Chondrocyte (in vitro differentiated cells): Measurements from ENCODE around the gene VEGFD. TPM values are rescaled to one million over a fixed set of nuclear protein-coding genes. Genes with fewer than 3 reads are reported as not detected.

ENCODE experiments used
- DNase-seq: peaks from one replicate; pipeline ENCODE4 v3.0.0; 2021; ENCODE audit warnings: mixed read lengths, low spot score
- H3K27ac Mint-ChIP-seq: one replicate; pipeline ENCODE4 v1.8.0; 2021; ENCODE audit warnings: mild to moderate bottlenecking, moderate library complexity, mixed read lengths; ENCODE audit not compliant: unreplicated experiment
- H3K27me3 Mint-ChIP-seq: 2 replicates; pipeline ENCODE4 v1.8.0; 2021; ENCODE audit warnings: low read depth, mixed read lengths
- H3K36me3 Mint-ChIP-seq: 2 replicates; pipeline ENCODE4 v1.8.0; 2021; ENCODE audit warnings: low read depth, mixed read lengths
- H3K4me1 Mint-ChIP-seq: 2 replicates; pipeline ENCODE4 v1.8.0; 2021; ENCODE audit warnings: low read depth, mild to moderate bottlenecking, mixed read lengths
- H3K4me3 Mint-ChIP-seq: one replicate; pipeline ENCODE4 v1.8.0; 2021; ENCODE audit warnings: mild to moderate bottlenecking, moderate library complexity, mixed read lengths; ENCODE audit not compliant: unreplicated experiment
- H3K9me3 Mint-ChIP-seq: 2 replicates; pipeline ENCODE4 v1.8.0; 2021; ENCODE audit warnings: low read depth, mixed read lengths
- total RNA-seq: library from RNA; stranded (reverse); gene quantifications from 3 replicates; pipeline ENCODE4 v1.2.1, GENCODE V29; 2021
- TF ChIP-seq, protein P1 (sequence below): fragments of 200-600 bp; sonication (generic); IDR thresholded peaks from 2 replicates; pipeline ENCODE4 v1.5.0; 2021; ENCODE audit warnings: antibody characterized with exemption, mild to moderate bottlenecking, moderate library complexity

Gene VEGFD
- total RNA-seq, 1 donor from 2014 or later, result 0.20 TPM

DNA sequence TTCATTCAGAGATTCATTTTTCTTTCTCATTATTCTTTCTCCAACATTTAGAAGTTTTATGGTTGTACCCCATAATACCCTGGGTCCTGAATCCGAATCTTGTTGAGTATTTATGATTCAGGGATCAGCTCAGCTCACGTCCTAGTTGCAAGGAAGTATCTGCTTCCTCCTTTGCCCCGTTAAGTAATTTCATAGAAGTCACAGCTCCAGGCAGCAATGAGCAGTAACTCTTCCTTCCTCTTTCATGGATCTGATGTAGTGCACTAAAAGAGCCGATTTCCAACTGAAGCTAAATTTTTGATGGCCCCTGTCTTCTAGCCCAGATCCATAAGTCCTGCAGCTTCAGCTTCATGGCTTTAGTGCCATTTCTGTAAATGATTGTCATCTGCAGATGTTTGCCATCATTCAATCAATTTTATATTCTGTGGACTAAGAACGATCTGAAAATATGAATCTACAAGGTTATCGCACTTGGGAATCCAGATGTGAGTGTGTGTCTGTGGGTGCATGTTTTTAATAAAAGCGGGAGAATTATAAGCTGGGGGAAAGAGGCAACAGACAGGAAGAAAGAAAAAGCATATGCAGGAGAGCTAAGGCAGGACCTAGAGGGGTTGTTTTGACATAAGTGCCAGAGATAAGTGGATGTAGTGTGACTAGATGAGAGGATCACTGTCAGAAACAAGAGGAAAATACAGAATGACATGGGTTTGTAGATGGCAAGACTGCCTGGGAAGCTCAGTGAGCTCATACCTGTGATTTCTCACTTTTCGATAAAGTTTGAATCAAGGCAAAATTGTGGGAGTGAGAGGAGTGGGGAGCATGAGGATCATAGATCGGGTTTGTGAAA is 17.5 kb downstream of the VEGFD start:
- Mint-ChIP-seq H3K4me1 (no peaks in the 10 kb centered on the region), H3K27me3 (no peaks in the 10 kb centered on the region), H3K9me3 (no peaks in the 10 kb centered on the region), H3K4me3 (no peak overlapping the region), H3K36me3 (no peaks in the 10 kb centered on the region), H3K27ac (no peak overlapping the region)
- TF ChIP-seq, protein P1, sequence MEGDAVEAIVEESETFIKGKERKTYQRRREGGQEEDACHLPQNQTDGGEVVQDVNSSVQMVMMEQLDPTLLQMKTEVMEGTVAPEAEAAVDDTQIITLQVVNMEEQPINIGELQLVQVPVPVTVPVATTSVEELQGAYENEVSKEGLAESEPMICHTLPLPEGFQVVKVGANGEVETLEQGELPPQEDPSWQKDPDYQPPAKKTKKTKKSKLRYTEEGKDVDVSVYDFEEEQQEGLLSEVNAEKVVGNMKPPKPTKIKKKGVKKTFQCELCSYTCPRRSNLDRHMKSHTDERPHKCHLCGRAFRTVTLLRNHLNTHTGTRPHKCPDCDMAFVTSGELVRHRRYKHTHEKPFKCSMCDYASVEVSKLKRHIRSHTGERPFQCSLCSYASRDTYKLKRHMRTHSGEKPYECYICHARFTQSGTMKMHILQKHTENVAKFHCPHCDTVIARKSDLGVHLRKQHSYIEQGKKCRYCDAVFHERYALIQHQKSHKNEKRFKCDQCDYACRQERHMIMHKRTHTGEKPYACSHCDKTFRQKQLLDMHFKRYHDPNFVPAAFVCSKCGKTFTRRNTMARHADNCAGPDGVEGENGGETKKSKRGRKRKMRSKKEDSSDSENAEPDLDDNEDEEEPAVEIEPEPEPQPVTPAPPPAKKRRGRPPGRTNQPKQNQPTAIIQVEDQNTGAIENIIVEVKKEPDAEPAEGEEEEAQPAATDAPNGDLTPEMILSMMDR, result no peak
- no peak for DNase-seq

DNA sequence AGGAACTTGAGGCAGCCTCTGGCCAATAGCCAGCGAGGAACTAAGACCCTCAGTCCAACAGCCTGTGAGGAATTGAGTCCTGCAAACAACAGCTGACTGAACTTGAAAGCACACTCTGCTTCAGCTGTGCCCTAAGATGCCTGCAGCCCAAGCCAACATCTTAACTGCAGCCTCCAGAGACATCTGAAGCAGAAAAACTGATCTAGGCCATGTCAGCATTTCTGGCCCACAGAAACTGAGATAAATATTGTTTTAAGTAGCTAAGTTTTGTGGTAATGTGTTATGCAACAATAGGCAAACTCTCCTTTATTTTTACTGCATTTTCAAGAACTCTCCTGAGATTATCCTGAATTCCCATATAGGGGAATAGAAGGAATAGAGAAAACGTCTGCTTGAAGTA is 24.5 kb downstream of the VEGFD start:
- Mint-ChIP-seq H3K27me3 (no peaks in the 10 kb centered on the region), H3K27ac (no peak overlapping the region), H3K4me3 (no peak overlapping the region), H3K4me1 (no peaks in the 10 kb centered on the region), H3K9me3 (peaks cover 5% of the 10 kb centered on the region), H3K36me3 (no peaks in the 10 kb centered on the region)
- no peak for DNase-seq
- TF ChIP-seq, protein P1, result no peak

DNA sequence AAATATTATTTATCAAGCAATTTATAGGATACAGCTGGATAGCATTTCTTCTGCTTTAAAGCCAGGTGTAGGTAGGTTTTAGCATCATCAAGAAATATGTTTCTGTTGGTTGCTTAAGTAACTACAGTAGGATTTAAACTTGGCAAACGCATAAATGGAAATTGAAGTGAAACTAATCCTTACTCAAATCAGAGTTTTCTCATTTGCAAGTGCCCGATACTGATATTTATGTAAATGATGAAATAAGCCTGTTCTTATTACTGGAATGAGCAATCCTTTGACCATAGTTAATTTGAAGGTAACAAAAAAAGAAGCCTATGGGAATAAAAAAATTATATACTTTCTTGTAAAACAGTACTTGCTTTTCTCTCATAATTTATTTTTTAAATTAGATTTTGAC is 25.7 kb downstream of the VEGFD start:
- Mint-ChIP-seq H3K27ac (no peak overlapping the region), H3K4me1 (no peaks in the 10 kb centered on the region), H3K27me3 (no peaks in the 10 kb centered on the region), H3K36me3 (no peaks in the 10 kb centered on the region), H3K9me3 (peaks cover 5% of the 10 kb centered on the region), H3K4me3 (no peak overlapping the region)
- DNase-seq, result no peak
- TF ChIP-seq, protein P1, result no peak

DNA sequence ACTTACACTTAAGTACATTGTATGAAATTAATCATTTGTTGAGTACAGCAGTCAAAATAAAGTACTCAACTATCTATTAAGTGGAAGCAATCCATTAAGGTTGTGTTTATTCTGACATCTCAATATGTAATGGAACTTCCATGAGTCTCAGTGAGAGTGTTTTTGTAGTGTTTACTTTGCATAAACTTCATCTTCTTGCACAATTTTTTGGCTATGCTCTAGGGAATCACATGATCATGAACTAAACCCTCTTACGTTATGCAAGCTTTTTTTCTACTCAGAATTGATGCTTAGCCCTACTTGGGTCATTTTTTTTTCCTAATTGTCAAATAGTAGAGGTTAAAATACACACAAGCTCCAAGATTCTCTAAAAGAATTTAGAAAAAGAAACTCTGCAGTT is 27.8 kb downstream of the VEGFD start:
- Mint-ChIP-seq H3K4me3 (no peak overlapping the region), H3K27ac (no peak overlapping the region), H3K9me3 (peaks cover 5% of the 10 kb centered on the region), H3K27me3 (no peaks in the 10 kb centered on the region), H3K4me1 (no peaks in the 10 kb centered on the region), H3K36me3 (no peaks in the 10 kb centered on the region)
- TF ChIP-seq, protein P1, result no peak
- no peak for DNase-seq

DNA sequence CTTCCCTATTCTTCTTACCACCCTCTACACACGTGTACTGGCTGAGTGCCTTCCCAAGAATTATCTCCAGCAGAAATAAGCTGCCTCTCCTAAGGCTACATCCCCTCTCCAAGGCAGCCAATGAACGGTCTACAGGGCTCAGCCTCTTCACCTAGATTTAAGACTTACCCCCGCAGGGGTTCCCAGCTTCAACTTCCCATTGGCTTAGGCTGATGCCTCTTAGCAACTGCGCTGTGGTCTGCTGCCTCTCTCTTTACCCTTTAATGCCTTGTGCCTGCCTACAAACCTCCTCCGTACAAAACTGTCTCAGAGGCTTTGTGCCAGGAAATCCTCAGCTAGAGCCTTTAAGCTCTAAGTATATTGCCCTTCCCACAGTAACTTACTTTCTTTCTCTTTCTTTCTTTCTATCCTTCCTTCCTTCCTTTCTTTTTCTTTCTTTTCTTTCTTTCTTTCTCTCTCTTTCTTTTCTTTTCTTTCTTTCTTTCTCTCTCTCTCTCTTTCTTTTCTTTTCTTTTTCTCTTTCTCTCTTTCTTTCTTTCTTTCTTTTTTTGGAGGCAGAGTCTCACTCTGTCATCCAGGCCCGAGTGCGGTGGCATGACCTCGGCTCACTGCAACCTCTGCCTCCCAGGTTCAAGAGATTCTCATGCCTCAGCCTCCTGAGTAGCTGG is 33.8 kb downstream of the VEGFD start:
- Mint-ChIP-seq H3K27me3 (peaks cover 4% of the 10 kb centered on the region), H3K4me3 (no peak overlapping the region), H3K27ac (no peak overlapping the region), H3K4me1 (no peaks in the 10 kb centered on the region), H3K9me3 (no peaks in the 10 kb centered on the region), H3K36me3 (no peaks in the 10 kb centered on the region)
- TF ChIP-seq, protein P1, result no peak
- no peak for DNase-seq
